ENCODE measurements around the gene NFATC3. TPM values are rescaled to one million over a fixed set of nuclear protein-coding genes. Genes with fewer than 3 reads are reported as not detected.

The NFATC3 gene
- total RNA-seq, result 15.5 and 26.1 TPM in 2 replicates

GRCh38 chr16:68085259-68086071 lies at the start of gene NFATC3:
NFATC3 (plus strand) TSS chr16:68085370; CDS start chr16:68085682, 312 bp downstream.

GRCh38 chr16:68235887-68236136 lies 150.6 kb downstream of the NFATC3 start, which contains the start of gene ESRP2:
ESRP2 (minus strand) TSS chr16:68236127; CDS start chr16:68236045, 82 bp downstream.

GRCh38 chr16:68244903-68245853 lies 160.0 kb downstream of the NFATC3 start, which contains the start of gene PLA2G15:
PLA2G15 (plus strand) TSS chr16:68245373; CDS start chr16:68245427, 54 bp downstream.

GRCh38 chr16:68264128-68265077 lies 179.2 kb downstream of the NFATC3 start, which contains the start of gene SLC7A6:
SLC7A6 (plus strand) TSS chr16:68264526; CDS start chr16:68274727, 10,201 bp downstream.

Other genes starting within 250 kb of the NFATC3 start
- 35.8 and 51.5 TPM in 2 replicates for gene THAP11, start 243.1 kb upstream of the NFATC3 start, total RNA-seq
- gene NUTF2, start 238.4 kb upstream of the NFATC3 start, total RNA-seq, result 68.6 and 265 TPM in 2 replicates
- 22.6 and 29.6 TPM in 2 replicates for gene CENPT, start 237.7 kb upstream of the NFATC3 start, total RNA-seq
- gene EDC4, start 212.3 kb upstream of the NFATC3 start, total RNA-seq, result 41.2 and 50.0 TPM in 2 replicates
- 0.96 TPM in 1 of 2 replicates, not detected in the other for gene NRN1L, start 200.5 kb upstream of the NFATC3 start, total RNA-seq
- 9.4 and 23.6 TPM in 2 replicates for gene PSKH1, start 192.1 kb upstream of the NFATC3 start, total RNA-seq
- gene CTRL, start 153.5 kb upstream of the NFATC3 start, total RNA-seq, result 0.26 and 0.80 TPM in 2 replicates
- 19.2 and 58.4 TPM in 2 replicates for gene PSMB10, start 148.5 kb upstream of the NFATC3 start, total RNA-seq
- gene LCAT, start 141.2 kb upstream of the NFATC3 start, total RNA-seq, result 4.4 and 12.6 TPM in 2 replicates
- 52.0 and 63.9 TPM in 2 replicates for gene SLC12A4, start 116.7 kb upstream of the NFATC3 start, total RNA-seq
- not detected in 2 replicates for gene DPEP3, start 104.9 kb upstream of the NFATC3 start, total RNA-seq
- gene DPEP2, start 85.9 kb upstream of the NFATC3 start, total RNA-seq, result not detected in 2 replicates
- gene DPEP2NB, start 69.5 kb upstream of the NFATC3 start, total RNA-seq, result not detected in 2 replicates
- 9.1 and 9.9 TPM in 2 replicates for gene DDX28, start 62.1 kb upstream of the NFATC3 start, total RNA-seq
- gene DUS2, start 62.1 kb upstream of the NFATC3 start, total RNA-seq, result 13.7 and 16.3 TPM in 2 replicates
- gene ESRP2, start 150.8 kb downstream of the NFATC3 start, total RNA-seq, result 0.52 TPM in 1 of 2 replicates, not detected in the other
- gene PLA2G15, start 160.0 kb downstream of the NFATC3 start, total RNA-seq, result 14.5 and 21.7 TPM in 2 replicates
- 20.8 and 25.3 TPM in 2 replicates for gene SLC7A6, start 179.2 kb downstream of the NFATC3 start, total RNA-seq
- gene SLC7A6OS, start 225.6 kb downstream of the NFATC3 start, total RNA-seq, result 9.2 and 12.8 TPM in 2 replicates
- 28.8 and 36.7 TPM in 2 replicates for gene PRMT7, start 225.6 kb downstream of the NFATC3 start, total RNA-seq

Data from epithelial cell of alveolus of lung (primary cell).